ENCODE data around the gene POLE. TPM values are rescaled to one million over a fixed set of nuclear protein-coding genes. Genes with fewer than 3 reads are reported as not detected.

The POLE gene
- total RNA-seq, 2 experiments from 2014 or later = 117 to 123 TPM

DNA sequence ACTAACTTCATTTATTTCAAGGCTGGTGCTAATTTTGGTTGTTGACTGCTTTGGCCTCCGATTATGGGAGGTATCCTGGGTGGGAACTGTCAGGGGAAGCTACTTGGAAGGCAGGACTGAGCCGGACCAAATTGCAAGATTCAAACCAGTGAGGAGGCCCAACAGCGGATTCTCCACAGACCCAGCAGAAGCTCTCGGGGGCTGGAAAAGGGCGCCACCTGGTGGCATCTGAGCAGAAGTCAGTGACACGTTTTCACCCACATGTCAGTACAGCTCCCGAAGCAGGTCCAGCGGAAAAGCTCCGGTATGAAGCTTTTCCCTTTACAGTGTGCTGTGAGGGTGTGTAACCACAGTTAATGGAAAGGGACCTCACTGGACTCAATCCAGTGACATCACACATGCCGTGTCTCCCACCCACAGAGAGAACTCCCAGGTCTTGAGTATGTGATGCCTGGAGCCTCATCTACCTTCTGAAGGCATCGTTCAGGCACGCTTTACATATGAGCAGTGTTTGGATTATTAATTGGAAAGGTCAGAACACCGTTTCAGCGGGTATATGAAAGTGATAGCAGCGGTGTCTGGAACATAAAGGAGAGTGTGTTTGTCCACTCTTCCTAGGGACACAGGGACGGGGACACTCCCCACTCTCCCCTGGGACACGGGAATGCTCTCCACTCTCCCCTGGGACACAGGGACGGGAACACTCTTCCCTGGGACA, 72.1 kb downstream of the POLE start:
- H3K27me3 Mint-ChIP-seq = peaks cover 62% of the 10 kb centered on the region
- H3K4me3 Mint-ChIP-seq = no peak overlapping the region
- H3K27ac Mint-ChIP-seq = no peak overlapping the region
- H3K4me1 Mint-ChIP-seq = peaks cover 12% of the 10 kb centered on the region
- H3K36me3 Mint-ChIP-seq = peaks cover 8% of the 10 kb centered on the region
- peaks cover 7% of the 10 kb centered on the region for H3K9me3 Mint-ChIP-seq
- DNase-seq = peak; percentile 78

DNA sequence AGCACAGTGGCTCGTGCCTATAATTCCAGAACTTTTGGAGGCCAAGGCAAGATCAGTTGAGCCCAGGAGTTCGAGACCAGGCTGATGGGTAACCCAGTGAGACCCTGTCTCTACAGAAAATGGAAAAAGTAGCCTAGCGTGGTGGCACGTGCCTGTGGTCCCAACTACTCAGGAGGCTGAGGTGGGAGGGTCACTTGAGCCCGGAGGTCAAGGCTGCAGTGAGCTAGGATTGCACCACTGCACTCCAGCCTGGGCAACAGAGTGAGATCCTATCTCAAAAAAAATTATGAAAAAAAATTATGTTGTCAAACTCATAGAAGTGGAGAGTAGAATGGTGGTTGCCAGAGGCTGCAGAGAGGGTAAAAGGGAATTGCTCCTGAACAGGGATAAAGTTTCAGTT, 73.1 kb downstream of the POLE start:
- Mint-ChIP-seq H3K27me3 (peaks cover 71% of the 10 kb centered on the region), H3K36me3 (peaks cover 8% of the 10 kb centered on the region), H3K27ac (no peak overlapping the region), H3K9me3 (peaks cover 7% of the 10 kb centered on the region), H3K4me3 (no peak overlapping the region), H3K4me1 (peaks cover 12% of the 10 kb centered on the region)
- no peak for DNase-seq

DNA sequence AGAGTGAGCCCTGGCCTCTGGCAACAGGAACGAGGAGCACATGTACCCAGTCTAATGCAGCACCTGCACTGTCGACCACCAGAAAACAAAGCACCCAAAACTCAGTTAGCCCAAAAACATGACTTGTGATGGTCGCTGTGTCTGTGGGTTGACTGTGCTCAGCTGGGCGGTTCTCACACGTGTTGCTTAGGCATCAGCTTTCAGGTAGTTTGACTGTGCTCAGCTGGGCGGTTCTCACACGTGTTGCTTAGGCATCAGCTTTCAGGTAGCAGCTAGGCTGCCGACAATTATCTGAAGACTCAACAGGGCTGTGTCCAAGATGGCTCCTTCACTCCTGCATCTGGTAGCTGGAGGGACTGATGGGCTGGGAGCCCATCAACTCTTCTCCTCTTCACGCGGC, 75.5 kb downstream of the POLE start:
- H3K4me1 Mint-ChIP-seq = peaks cover 15% of the 10 kb centered on the region
- peaks cover 76% of the 10 kb centered on the region for H3K27me3 Mint-ChIP-seq
- H3K4me3 Mint-ChIP-seq = no peak overlapping the region
- no peak for DNase-seq
- no peak overlapping the region for H3K27ac Mint-ChIP-seq
- peaks cover 7% of the 10 kb centered on the region for H3K36me3 Mint-ChIP-seq
- H3K9me3 Mint-ChIP-seq = peaks cover 5% of the 10 kb centered on the region

DNA sequence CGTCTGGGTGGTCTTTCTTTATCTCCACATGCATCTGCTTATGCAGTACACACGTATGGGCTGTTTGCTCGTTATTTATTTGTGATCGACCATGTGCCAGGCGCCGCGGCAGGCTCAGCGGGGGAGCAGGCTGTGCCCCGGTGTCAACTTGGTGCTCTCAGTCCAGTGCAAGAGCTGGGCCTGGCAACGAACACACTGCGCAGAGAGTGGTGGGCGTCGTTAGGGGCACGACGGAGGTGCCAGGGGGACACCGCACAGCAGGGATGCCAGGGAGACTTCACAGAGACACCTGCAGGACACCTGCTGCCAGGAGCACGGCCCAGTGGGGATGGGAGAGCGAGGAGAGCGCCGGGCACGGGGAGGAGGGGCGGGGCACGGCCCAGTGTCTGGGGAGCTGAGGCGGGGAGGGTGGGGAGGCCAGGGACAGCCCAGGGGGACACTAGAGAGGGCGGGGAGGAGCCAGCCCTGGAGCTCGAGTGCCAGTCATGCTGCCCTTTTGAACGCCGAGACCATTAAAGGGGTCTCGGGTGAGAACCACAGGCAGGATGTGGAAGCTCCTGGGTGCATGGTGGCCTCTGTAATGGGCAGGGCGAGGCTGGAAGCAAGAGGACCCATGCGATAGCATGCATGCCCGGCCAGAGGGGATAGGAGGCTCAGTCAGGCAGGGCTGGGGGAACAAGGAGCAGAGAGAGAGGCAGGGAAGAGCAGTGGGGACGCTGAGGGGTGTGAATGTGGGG, 76.1 kb downstream of the POLE start:
- Mint-ChIP-seq H3K27me3 (peaks cover 76% of the 10 kb centered on the region), H3K4me1 (peaks cover 19% of the 10 kb centered on the region), H3K4me3 (no peak overlapping the region), H3K9me3 (peaks cover 5% of the 10 kb centered on the region), H3K36me3 (peaks cover 7% of the 10 kb centered on the region), H3K27ac (no peak overlapping the region)
- DNase-seq = no peak

DNA sequence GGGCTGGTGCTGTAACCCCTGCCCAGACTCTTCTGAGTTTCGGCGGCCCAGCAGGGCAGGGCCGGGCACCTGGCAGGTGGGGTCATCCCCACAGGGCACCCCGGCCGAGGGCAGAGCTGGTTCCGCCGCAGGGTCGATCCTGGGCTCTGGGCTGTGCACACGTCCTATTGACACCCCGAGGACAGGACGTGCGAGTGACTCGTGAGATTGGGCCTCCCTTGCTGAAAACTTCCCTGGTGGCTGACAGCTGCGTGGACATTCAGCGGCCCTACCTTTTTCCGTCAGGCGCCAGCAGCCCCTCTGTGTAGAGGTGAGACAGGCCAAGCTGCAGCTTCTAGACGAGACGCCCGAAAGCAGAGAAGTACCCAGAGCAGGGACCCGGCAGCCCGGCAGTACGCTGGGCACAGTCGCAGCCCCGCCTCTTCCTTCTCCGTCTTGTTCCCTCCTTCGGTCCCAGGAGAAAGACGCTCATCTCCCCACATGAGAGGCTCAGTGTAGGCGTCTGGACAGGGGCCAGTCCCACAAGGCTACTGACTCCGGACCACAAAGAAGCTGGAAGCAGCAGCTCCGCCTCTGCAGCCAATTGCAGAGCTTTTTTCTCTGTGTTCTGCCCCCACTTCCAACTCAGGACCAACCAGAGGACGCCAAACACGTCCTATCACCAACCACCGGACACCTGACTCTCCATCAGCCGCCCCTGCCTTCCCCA, 76.9 kb downstream of the POLE start, which contains the start of gene LRCOL1:
LRCOL1 (minus strand) TSS at position 532 of the 709 bp plus-strand sequence. CDS start 4,331 bp downstream, outside the sequence.
- peaks cover 19% of the 10 kb centered on the region for H3K4me1 Mint-ChIP-seq
- H3K36me3 Mint-ChIP-seq = peaks cover 7% of the 10 kb centered on the region
- H3K4me3 Mint-ChIP-seq = no peak within 1 kb of the TSS
- peaks cover 72% of the 10 kb centered on the region for H3K27me3 Mint-ChIP-seq
- no peak for DNase-seq
- H3K27ac Mint-ChIP-seq = no peak within 1 kb of the TSS
- H3K9me3 Mint-ChIP-seq = peaks cover 4% of the 10 kb centered on the region

DNA sequence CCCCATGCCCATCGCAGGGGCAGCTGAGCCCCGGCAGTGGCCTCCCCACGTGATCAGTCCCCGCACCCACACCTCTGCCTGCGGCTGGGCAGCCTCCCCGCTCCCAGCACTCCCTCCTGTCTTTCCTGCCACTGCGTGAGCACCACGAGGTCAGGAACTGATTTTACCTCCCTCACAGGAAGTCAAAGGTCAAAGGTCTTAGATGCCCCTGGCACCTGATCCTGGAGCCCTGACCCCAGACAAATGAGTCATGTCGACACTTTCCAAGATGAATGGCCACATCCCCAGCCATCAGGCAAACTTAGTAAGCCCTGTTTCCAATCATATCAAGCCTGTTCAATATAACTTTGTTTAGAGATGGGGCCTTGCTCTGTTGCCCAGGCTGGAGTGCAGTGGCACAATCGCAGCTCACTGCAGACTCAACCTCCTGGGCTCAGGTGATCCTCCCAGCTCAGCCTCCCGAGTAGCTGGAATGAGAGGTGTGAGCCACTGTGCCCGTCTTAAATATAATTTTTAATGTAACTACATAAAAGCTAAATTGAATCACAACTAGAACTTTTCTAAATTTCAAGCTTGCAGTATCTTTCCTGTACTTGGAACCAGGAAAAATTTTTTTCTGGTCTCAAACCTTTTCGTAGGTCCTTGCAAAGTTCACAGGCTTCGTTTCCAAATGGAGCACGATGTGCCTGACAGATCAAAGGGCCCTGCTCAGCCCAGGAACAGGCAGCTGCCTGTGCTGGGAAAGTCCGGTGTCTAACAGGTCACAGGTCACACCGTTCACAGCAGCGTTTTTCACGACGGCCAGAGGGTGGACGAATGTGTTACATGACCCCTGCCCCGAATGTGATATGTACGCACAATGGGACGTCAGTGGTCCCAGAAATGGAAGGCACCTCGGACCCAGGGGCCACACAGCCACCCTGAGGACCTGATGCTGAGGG, 78.6 kb downstream of the POLE start:
- Mint-ChIP-seq H3K4me3 (no peak overlapping the region), H3K4me1 (peaks cover 14% of the 10 kb centered on the region), H3K9me3 (peaks cover 4% of the 10 kb centered on the region), H3K27ac (no peak overlapping the region), H3K27me3 (peaks cover 77% of the 10 kb centered on the region), H3K36me3 (peaks cover 7% of the 10 kb centered on the region)
- no peak for DNase-seq

DNA sequence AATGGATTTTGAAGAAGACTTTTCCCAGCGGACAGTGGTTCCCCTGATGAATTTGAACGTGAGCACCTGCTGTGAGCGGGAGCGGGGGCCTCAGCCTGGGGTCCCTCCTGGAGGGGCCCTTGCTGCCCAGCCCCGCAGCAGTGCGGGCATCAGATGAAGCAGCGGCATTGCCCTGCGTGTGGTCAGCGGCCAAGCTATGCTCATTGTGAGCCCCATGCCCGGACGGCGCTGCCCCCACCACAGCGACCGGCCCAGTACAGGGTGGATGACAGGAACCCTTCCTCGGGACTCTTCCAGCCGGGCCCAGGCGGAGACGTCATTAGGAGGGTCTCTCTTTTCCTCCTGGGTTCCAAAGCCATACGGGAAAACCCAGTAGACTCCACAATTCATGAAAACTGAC, 80.2 kb downstream of the POLE start:
- DNase-seq = no peak
- Mint-ChIP-seq H3K4me1 (peaks cover 14% of the 10 kb centered on the region), H3K9me3 (peaks cover 4% of the 10 kb centered on the region), H3K36me3 (peaks cover 7% of the 10 kb centered on the region), H3K4me3 (no peak overlapping the region), H3K27me3 (peaks cover 84% of the 10 kb centered on the region), H3K27ac (no peak overlapping the region)

DNA sequence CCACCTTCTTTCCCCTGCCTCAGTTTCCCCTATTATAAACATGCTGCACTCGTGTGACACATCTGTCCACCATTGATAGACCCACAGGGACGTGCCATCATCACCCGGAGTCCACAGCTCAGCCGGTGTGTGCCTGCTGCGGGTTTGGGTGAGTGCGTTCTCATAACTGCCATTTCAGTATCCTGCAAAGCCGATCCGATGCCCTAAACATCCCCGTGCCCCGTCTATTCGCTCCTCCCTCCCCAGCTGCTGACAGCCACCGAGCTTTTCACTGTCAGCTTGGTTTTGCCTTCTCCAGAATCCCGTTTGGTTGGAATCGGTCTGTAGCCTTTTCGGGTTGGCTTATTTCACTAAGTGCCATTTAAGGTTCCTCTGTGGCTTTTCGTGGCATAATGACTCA, 80.7 kb downstream of the POLE start:
- H3K27me3 Mint-ChIP-seq = peaks cover 82% of the 10 kb centered on the region
- DNase-seq = no peak
- peaks cover 14% of the 10 kb centered on the region for H3K4me1 Mint-ChIP-seq
- peaks cover 7% of the 10 kb centered on the region for H3K36me3 Mint-ChIP-seq
- H3K9me3 Mint-ChIP-seq = peaks cover 3% of the 10 kb centered on the region
- H3K4me3 Mint-ChIP-seq = no peak overlapping the region
- peak overlapping the region; percentile 9 for H3K27ac Mint-ChIP-seq

DNA sequence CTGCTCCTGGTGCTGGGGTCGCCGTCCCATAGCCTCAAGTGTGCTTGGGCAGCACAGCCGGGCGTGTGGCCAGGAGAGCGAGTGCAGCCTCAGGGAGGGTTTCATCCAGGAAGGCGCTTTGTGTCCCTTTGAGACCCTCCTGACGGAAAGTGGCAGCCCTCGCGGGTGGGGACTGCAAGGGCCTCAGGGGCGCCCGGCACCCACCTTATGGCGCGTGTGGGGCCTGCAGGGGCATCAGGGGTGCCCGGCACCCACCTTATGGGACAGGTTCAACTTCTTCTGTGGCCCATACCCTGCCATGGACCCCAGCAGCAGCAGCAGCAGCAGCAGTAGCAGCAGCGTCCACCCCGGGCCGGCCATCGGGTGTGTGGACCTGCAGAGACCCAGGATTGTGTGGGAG, 81.2 kb downstream of the POLE start:
- H3K27me3 Mint-ChIP-seq = peaks cover 83% of the 10 kb centered on the region
- no peak overlapping the region for H3K27ac Mint-ChIP-seq
- peaks cover 16% of the 10 kb centered on the region for H3K4me1 Mint-ChIP-seq
- H3K4me3 Mint-ChIP-seq = no peak overlapping the region
- no peaks in the 10 kb centered on the region for H3K9me3 Mint-ChIP-seq
- H3K36me3 Mint-ChIP-seq = peaks cover 6% of the 10 kb centered on the region
- no peak for DNase-seq

DNA sequence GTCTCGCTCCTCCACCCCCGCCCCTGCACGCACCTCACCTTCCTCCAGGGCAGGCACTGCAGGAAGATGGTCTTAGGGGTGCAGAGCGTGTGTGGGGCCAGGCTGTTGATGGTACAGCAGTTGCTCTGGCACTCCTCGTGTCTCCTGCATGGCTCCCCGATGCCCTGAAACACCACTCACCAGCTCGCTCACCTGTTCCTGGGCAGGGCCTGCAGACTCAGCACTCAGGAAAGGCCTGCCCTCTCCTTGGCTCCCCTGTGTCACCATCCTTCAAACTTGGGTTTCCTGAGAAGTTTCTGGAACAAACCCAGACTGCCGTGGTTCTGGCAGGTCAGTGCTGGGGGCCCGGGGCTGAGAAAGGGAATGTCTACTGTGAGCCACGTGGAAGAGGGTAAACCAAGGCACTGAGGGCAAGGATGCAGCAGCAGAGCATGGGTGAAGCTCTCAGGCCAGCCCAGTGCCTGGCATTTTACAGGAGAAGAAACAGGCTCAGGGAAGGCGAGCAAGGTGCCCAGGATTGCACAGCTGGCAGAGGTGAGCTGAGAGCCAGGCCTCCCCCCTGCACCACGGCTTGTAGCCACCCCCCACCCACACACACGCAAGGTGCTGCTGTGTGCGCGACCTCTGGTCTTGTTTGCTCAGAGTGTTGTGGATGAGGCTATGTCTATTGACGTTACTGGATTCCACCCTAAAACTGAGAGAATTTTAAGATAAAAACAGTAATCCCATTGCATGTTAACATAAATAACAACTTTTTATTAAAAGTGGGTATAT, 82.3 kb downstream of the POLE start:
- H3K4me1 Mint-ChIP-seq = peaks cover 18% of the 10 kb centered on the region
- DNase-seq = no peak
- no peaks in the 10 kb centered on the region for H3K36me3 Mint-ChIP-seq
- no peak overlapping the region for H3K4me3 Mint-ChIP-seq
- peaks cover 81% of the 10 kb centered on the region for H3K27me3 Mint-ChIP-seq
- H3K9me3 Mint-ChIP-seq = no peaks in the 10 kb centered on the region
- no peak overlapping the region for H3K27ac Mint-ChIP-seq

DNA sequence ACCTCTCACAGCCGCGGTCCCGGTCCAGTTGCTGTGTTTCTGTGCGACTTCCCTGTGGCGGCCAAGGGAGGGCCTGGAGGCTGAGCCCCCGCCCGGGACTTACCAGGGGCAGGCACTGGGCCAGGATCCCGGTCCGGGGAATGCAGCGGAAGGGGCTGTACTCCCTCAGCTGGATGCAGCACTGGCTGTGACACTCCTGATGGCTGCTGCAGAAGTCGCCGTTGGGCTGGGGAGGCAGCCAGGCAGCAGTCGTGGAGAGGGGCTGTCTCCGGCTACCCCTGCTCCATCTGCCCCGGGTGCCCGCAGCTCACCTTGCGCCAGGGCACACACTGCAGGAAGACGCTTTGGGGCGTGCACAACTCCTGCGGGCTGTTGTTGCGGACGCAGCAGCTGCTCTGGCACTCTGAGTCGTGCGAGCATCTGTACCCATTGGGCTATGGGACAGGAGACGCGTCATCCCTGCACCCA, 83.0 kb downstream of the POLE start:
- no peak overlapping the region for H3K4me3 Mint-ChIP-seq
- peaks cover 19% of the 10 kb centered on the region for H3K4me1 Mint-ChIP-seq
- no peaks in the 10 kb centered on the region for H3K36me3 Mint-ChIP-seq
- DNase-seq = no peak
- peaks cover 81% of the 10 kb centered on the region for H3K27me3 Mint-ChIP-seq
- H3K9me3 Mint-ChIP-seq = no peaks in the 10 kb centered on the region
- no peak overlapping the region for H3K27ac Mint-ChIP-seq

DNA sequence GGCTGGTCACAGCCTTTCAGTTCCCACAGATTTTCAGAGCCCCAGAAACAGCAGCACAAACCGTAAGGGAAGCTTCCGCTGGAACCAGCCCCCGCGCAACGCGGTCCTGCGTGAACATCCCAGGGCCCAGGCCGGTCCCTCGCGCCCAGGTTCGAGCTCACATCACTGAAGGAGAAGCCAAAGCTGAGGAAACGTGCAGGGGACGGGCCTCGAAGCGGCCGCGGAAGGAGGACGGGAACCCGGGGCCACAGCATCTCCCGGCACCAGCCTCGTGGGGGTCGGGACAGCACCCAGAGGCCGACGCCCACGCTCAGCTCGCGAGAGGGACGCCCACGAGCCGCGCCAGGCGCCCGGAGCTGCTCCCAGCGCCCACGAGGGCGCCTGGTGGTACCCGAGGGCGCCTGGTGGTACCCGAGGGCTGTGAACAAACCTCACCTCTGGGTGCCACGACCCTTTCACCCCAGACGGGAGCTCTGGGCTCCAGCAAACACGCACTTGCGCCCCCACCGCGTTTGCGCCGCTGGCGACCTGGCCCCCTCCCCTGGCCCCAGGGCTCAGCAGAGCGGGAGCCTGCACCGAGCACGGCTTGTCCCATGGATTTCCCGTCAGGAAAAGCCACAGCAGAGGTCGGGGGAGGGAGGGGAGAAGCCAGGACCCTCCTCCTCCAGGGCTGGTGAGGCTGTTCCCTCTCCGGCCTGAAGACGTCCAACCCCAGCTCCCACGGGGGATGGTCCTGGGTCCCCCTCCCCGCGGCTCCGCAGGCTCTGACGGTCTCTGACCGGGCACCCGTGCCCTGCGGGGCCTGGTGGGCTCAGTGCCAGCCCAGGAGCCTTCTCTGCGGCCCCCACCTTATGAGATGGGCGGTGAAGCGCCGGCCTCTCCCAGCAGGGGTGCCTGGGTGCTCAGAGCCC, 83.6 kb downstream of the POLE start:
- no peak for DNase-seq
- peaks cover 83% of the 10 kb centered on the region for H3K27me3 Mint-ChIP-seq
- no peak overlapping the region for H3K4me3 Mint-ChIP-seq
- no peaks in the 10 kb centered on the region for H3K36me3 Mint-ChIP-seq
- H3K27ac Mint-ChIP-seq = no peak overlapping the region
- no peaks in the 10 kb centered on the region for H3K9me3 Mint-ChIP-seq
- peaks cover 22% of the 10 kb centered on the region for H3K4me1 Mint-ChIP-seq

Data from activated naive CD8-positive, alpha-beta T cell treated with anti-CD3 and anti-CD28 coated beads for 36 hours (primary cell).